SIG-M5 treated with dmso at 0.1 percent for 504 hours (cell line): ENCODE measurements around the gene FRMD4A.

Experiments
- DNase-seq: peaks from one replicate; lab custom pipeline; 2025; ENCODE audit not compliant: unreplicated experiment; lab: John Stamatoyannopoulos, UW

Gene FRMD4A

DNA sequence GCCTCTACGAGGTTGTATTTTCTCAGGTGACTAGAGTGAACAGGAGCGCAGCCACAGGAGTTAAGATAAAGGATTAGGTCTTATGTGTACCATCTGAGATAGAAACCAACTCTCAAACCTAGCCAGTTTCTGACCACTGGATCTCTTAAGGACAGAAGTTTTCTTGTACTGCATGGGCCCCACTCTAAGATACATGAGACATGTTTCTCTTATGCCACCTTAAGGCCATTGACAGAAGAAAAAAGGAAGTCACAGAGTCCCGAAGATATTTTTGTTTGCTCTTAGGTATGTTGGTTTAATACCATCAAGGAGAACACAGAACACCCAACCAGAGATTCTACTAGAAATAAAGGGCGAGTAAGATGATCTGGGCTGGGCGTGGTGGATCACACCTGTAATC lies 335.8 kb downstream of the FRMD4A start:
- DNase-seq, result peak; percentile 22

DNA sequence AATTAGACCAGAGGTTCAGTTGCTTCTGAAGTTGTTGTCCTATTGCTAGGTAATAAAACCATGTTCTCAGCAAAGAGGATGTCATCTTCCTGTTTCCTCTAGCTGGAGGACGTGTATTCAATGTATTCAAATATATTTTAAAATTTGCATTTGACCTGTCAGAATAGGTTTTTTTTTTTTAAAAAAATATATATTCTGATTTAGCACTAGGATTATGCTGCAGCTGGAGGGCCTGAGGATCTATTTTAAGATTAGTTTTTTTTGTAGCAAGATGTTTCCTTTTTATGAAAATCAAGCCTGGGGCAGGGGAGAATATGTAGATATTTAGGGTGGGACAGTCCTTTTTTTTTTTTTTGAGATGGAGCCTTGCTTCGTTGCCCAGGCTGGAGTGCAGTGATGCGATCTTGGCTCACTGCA lies 337.0 kb downstream of the FRMD4A start:
- no peak for DNase-seq

DNA sequence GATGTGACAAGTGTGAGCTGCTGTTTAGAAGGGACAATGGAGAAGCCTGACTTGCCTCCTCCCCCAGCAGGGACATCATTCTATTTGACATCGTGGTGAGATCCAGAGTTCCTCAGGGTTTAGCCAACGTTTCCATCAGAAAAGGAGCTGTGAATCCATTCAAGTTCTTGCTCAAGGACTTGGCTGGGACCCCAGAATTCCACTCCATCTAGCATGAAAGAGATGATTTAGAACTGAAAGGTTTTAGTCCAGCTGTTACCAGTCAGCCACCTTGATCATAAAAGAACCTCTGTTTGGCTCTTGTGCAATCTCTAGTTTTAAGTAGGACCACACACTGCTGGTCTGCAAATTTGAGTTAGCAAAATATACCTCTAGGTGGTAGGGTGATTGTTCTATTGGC lies 337.6 kb downstream of the FRMD4A start:
- DNase-seq, result no peak

DNA sequence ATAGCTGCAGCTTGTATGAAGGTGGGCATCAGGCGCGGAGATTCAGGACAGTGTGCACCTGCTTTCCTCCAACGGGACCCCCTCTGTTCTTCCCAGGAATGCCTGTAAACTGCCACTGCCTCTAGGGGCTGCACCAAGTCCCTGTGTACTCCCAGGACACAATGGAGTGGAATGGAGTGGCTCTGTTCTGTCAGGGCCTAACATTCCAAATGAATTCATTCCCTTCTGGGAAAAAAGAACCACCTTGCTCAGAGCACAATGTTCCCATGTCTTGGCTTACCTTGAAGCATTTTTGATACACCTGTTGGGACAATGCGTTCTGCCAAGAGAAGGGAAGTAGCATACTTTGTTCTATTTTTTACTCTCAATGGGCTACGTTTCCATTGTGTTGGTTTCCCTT lies 339.4 kb downstream of the FRMD4A start:
- DNase-seq, result no peak

DNA sequence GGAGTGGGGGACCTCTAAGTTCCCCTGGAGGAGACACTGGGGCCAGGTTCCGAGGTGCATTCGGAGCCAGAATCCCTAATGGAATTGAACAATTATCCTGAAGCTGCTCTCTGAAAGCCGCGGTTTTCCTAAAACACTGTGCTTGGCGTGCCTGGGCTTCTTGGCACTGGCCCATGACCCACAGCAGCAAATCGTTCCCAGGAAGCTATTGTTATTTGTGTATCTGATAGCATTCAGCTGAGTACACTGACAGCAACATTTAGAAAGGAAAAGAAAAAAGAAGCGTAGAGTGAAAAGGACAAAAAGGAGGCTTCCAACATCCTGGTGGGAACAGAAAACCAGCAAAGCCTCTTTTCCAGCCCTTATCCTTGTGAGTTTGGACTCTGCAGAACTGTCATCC lies 339.8 kb downstream of the FRMD4A start:
- no peak for DNase-seq

DNA sequence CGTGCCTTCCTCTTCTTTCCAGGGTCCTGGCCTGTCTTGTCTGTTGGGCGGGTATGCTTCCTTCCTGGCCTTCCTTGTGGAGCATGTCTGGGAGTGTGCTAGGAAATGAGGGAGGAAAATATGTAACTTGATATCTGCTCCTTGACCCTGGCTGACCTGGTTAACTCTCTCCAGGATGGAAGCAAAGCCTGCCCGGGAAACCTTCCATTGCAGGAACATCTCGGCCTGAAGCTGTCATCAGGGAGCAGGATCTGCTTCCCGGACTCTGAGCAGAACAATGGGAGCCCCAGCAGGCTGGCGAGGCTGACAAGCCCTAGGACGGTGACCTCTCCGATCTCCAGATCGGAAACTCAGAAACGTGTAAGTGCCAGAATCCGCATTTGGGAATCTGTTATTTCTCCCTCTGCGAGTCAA lies 340.3 kb downstream of the FRMD4A start:
- DNase-seq, result no peak

DNA sequence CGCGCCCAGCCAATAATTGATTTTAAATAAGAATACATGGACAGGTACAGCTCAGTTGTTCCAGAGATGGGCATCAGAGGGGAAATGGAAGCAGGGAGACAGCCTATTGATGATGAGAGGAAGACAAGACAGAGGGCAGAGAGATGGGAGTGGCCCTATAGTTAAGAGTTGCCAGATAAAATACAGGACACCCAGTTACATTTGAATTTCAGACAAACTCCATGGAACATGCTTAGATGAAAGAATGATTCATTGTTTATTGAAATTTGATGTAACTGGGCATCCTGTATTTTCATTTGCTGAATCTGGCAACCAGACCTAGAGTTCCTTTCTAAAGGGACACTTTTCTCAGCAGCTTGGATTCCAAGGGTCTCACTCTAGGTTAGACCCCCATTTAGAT lies 341.1 kb downstream of the FRMD4A start:
- DNase-seq, result no peak

DNA sequence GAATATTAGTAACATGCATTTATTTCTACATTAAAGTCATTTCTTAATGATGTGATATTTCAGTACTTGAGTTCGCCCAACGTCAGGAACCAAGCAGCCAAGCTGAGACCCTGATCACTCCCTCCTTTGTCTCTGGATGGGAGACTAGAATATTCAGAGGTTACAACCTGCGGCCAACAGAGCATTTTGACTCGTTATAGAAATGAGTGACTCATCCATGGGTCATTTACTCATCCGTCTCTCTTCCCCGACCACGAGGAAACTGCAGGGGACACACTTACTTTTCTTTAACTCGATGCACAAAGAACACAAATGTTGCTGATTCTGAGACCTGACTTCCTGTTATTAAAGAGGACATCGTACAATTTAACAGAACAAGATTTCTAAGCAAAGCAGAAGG lies 343.3 kb downstream of the FRMD4A start:
- DNase-seq, result no peak

DNA sequence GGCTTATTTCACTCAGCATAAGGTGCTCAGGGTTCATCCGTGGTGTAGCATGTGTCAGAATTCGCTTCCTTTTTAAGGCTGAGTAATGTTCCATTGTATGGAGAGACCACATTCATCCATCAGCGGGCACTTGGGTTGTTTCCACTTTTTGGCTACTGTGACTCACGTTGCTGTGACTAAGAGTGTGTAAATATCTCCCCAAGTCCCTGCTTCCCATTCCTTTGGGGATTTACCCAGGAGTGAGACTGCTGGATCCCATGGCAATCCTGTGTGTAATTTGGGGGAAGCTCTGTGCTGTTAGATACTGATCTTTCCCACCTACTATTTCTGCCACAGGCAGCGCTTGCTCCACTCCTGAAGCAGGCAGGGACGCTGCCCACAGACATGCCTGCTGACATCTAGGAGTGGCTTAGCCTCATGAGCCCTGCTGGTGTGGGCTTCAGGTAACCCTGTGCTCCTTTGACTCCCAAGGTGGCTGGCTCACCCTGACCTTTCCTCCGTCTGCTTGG lies 346.0 kb downstream of the FRMD4A start:
- no peak for DNase-seq

DNA sequence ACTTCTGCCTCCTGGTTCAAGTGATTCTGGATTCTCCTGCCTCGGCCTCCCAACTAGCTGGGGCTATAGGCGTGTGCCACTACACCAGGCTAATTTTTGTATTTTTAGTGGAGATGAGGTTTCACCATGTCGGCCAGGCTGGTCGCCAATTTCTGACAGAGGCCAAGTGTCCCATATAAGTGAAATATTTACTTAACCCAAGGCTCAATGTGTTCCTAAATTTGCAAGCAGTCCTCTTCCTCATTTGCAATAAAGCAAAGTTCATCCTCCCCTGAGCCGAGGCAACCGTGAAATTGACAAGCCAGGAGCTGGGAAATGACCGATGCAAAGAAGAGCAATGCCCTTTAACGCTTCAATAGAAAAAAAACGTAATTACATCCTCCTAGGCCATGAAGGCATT lies 347.7 kb downstream of the FRMD4A start:
- no peak for DNase-seq

DNA sequence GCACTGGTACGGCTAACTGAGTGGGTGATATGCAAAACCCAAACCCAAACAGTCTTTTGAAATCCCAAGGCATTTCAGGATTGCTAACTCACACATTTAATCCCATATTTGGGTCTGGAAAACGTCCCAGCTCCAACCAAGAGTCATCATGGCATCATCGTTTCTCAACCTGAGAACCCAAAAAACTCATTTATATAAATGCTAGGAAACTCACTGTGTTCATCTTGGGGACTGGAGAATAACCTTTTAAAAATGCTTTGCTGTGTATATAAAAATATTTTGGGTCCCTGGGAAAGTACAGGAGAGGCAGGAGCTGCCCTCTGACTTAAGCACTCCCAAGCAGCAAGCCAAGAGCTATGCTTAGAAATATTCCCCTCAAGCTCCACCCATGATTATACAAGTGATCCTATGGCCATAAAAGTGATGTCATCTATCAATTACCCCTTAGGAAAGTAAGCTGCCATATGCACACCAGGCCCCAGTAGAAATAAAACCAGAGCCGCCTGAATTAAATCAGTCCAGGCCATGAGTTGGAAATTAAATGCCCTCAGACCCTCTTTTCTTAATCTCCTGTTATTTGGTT lies 352.1 kb downstream of the FRMD4A start:
- no peak for DNase-seq

DNA sequence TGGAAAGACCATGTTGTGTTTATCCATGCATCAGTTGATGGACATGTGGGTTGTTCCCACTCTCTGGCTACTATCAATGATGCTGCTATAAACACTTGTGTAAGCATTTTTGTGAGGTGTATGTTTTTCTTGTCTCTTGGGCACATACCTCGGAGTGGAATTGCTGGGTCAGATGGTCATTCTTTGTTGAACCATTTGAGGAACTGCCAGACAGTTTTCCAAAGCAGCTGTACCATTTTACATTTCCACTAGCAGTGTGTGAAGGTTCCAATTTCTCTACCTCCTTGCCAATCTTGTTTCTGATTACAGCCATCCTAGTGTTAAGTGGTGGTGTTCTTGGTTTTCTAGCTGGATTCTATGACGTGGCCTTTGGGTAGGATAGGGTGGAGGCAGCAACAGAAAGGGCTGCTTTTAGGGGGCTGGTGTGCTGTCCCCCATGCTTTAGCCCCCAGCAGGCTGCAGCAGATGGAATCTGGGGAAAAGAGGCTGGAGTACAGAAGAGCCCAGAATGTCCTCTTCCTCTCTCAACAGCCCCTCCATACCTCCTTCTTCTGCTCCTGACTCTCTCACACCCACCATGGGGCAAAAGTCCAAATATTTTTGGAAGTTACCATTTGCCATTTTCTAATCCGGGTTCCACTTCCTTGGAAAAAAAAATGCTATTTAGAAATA lies 352.7 kb downstream of the FRMD4A start:
- no peak for DNase-seq

DNA sequence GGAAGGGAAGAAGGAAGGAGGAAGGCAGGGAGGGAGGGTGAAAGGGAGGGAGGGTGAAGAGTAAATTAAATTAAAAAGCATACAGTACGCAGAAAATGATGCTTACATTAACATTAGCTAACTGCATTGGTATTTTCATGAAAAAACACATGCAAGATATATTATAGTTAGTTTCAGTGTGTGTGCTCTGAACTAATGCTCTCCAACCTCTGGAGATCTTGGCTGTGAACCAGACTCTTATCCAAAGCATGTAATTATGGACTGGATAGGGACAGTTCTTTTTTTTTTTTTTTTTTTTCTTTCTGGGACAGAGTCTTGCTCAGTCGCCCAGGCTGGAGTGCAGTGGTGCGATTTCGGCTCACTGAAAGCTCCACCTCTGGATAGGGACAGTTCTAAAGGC lies 357.0 kb downstream of the FRMD4A start:
- DNase-seq, result no peak

DNA sequence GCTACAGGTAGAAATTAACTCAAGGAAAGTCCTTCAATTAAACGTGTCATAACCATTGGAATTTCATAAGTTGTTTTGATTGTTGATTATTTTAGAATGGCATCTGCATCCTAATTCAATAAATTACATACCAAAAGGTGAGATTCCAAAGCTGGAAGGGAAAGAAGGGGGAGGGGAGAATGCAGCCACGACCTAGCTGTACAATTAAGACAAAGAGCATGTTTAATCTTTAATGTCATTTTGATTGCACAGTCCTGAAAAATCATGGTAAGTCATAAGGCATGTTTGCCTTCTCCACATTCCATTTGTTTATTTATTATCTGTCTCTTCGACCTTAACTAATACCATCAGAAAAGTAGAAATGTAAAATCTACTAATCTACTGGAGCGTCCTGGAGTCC lies 358.1 kb downstream of the FRMD4A start:
- DNase-seq, result no peak

DNA sequence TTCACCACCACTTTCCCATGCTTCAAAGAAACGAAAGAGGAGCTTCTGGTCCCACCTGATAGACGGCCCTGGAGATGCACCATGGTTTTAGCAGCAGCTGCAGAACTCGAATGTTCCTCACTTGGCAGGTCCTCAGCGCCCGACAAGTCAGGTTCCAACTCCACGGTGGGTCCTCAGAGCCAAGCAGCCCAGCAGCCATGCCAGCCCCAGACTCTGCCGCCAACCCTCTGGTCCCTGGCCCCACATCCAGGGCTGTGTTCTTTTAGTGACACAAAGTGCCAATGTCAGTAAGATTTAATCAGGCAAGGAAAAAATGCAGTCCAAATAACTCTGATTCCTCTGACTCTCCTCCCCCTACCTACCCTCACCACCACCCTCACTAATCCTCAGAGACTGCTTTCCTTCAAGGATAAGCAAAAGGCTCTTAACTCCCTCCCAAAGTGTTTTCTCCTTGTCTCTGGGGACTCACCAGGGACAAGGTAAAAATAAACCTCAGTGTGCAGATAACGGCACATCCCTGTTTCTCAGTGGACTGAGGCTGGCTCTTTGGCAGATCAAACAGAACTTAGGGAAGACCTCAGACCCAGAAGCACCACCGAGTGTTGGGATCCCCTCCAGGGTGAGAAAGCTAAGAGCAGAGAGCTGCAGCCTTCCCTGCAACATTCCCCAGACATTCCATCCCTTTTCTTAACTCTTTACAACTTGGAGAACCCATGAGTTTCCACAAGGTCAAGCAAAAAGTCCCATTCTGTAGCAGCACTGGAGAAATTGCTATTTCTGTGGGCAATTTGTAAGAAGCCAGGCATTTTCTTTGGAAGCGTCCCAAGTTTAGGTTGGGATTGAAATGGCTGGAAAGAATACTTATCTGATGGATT lies 358.9 kb downstream of the FRMD4A start:
- DNase-seq, result no peak

DNA sequence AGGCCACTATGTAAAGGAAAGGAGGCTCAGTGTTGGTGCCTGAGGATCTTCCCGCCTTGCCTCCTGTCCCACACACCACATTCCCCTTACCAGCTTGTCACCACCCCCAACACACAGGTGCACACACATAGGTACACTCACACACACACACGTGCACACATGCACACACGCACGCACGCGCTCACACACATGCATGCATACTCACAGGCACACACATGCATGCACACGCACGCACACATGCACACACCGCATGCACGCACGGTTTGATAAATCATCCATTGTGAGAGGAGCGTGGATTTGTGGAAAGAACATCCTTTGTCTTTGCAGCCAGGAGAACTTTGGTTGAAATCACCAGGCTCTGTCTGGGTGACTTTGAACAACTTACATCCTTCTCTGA lies 359.8 kb downstream of the FRMD4A start:
- DNase-seq, result no peak

DNA sequence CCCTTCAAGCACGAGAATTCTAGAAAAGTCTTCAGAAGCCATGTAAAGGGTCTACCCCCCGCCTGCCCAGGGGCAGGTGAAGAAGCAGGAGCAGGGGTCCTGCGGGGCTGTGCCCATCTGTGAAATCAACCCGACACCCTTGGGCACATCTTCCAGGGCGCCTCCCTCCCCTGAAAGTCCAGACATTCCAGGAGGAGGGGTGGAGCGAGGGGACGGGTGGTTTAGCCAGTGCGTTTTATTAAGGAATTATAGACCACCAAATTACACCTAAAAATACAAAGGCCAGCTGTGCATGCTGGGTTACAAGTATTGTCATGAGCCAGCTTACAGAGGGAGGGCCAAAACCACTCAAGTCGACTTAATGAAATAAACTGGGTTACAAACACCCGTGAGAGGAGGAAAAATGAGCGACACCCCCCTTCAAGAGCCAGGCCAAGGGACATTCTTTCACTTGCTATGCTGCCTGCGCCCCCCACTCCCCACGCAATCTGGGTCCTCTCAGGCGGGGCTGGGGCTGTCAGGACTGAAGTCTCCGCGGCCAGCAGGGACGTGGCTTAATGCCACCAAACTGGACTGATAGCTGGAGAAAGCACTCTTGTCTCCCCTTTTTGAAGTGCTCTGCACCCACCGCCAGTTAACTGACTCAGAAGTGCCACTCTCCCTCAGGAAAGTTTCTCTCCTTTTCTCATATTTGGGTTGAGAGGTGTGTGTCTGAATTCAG lies 360.3 kb downstream of the FRMD4A start:
- DNase-seq, result no peak

DNA sequence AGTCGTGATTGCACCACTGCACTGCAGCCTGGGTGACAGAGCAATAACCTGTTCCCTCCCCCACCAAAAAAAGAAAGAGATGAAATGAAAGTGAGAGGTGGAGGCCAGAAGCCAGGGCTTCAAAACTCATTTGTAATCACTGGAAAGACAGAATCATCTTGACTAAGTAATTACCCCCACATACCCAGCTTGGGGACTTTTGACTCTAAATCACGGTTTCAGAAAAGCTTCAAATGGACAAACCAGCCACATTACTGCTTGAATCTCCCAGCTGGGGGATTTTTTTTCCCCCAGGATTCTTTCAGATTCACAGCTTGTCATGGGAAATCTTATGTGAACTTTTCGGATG lies 361.0 kb downstream of the FRMD4A start:
- no peak for DNase-seq

DNA sequence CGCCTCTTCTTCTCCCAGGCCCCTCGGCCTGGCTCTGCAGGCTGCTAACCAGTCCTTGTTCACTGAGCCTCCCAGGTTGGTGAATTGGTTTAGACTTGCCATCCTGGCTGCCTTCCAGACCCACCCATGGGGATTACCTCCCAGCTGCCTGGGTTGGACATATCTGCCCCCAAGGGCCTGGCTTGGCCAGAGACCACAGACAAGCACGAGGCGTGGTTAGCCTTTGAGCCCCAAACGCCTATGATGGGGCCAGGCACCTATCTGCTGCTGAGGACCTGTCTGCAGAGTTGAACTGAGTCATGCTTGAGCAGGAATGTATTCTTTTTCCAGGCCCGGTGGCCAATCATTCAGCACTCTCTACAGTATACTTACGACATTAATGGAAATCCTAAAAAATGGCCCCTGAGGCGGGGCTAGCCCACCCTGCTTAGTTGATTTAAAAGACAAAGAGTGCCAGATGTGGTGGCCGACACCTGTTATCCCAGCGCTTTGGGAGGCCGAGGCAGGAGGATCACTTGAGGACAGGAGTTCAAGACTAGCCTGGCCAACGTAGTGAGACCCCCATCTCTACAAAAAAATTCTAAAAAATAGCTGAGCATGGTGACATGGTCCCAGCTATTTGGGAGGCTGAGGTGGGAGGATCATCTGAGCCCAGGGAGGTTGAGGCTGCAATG lies 361.5 kb downstream of the FRMD4A start:
- DNase-seq, result no peak

DNA sequence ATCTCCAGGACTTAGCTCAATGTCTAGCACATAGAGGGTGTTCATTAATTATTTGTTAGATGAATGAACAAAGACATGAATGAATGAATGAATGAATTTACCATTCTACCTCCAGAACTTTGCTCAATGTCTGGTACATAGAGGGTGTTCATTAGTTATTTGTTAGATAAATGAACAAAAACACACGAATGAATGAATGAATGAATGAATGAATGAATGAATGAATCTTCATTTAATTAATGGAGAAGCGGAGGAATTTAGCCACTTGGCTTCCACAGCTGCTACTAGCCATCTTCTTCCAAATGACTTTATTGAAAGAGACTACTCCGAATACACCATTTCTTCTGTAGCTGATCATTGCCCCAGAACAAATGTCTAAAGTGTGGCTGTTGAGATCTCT lies 368.9 kb downstream of the FRMD4A start:
- no peak for DNase-seq

DNA sequence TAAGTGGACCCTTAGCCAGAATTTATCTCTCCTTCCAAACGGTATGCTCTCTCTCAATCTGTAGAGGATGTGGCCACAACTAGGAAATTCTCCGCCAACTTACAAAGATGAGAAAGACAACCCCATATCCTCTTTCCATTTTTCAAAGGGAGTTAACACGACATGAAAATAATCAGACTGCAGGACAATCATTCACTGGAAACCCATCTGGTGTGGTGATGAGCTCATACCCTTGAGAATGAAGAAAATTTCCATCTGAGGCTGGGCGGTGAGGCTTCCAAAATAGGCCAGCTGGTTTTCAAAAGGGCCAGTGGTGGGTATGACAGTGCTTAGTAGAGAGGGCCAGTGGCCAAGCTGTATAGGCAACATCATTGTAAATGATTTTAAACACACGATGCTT lies 369.6 kb downstream of the FRMD4A start:
- DNase-seq, result no peak
